HEK293 (cell line): ENCODE measurements around the gene NXN.

ENCODE experiments used
- CTCF ChIA-PET: fragments of 350-600 bp; formaldehyde crosslinking; extraction: SDS; loops from one replicate; lab custom pipeline; 2021; ENCODE audit warnings: antibody characterized with exemption; lab: Yijun Ruan, JAX
- POLR2A ChIA-PET: fragments of 300-600 bp; formaldehyde crosslinking; extraction: SDS; loops from one replicate; lab custom pipeline; 2020; ENCODE audit warnings: antibody characterized with exemption, inconsistent platforms; lab: Yijun Ruan, JAX
- H3K27ac ChIP-seq: fragments of 200-500 bp; sonication (Bioruptor generic); 2 replicates; pipeline ENCODE4 v1.5.1; 2014; ENCODE audit warnings: low read depth, low read length, control low read depth, inconsistent platforms; ENCODE audit errors: extremely low read depth
- H3K36me3 ChIP-seq, 2 experiments: fragments of 200-500 bp in 1 of 2; sonication (Bioruptor generic) in 1 of 2; 1 replicate in 1 of 2; 2 replicates in 1 of 2; pipeline ENCODE4 v1.5.1; 2014 to 2017; ENCODE audit warnings: inconsistent platforms in 2 of 2, low read length in 2 of 2; ENCODE audit not compliant: control insufficient read depth in 2 of 2, insufficient read depth in 1 of 2
- H3K4me1 ChIP-seq: fragments of 200-500 bp; sonication (Bioruptor generic); 2 replicates; pipeline ENCODE4 v1.5.1; 2014; ENCODE audit warnings: mild to moderate bottlenecking, low read length, inconsistent platforms; ENCODE audit not compliant: control insufficient read depth, insufficient read depth
- H3K4me3 ChIP-seq: 2 replicates; pipeline ENCODE4 v1.5.1; 2011; ENCODE audit warnings: low read depth, mild to moderate bottlenecking, control low read depth, low read length, moderate library complexity
- H3K9me3 ChIP-seq: fragments of 200-500 bp; sonication (Bioruptor generic); 2 replicates; pipeline ENCODE4 v1.5.1; 2014; ENCODE audit warnings: low read depth, low read length, inconsistent platforms; ENCODE audit not compliant: control insufficient read depth, insufficient read depth
- YY2 ChIP-seq: fragments of 450-650 bp; formaldehyde crosslinking; IDR thresholded peaks from 2 replicates; pipeline ENCODE4 v1.5.1; 2016; ENCODE audit warnings: missing biosample characterization, missing genetic modification characterization
- ZNF146 ChIP-seq: fragments of 450-650 bp; formaldehyde crosslinking; IDR thresholded peaks from 2 replicates; pipeline ENCODE4 v1.5.1; 2016; ENCODE audit warnings: missing biosample characterization, missing genetic modification characterization
- ZNF266 ChIP-seq: fragments of 450-650 bp; formaldehyde crosslinking; IDR thresholded peaks from 2 replicates; pipeline ENCODE4 v1.5.1; 2016; ENCODE audit warnings: missing biosample characterization, missing genetic modification characterization, low read depth
- ZNF549 ChIP-seq: fragments of 450-650 bp; IDR thresholded peaks from 2 replicates; pipeline ENCODE4 v1.5.1; 2018; ENCODE audit warnings: missing biosample characterization, missing genetic modification characterization, mild to moderate bottlenecking, inconsistent platforms, moderate library complexity
- ZNF629 ChIP-seq: fragments of 450-650 bp; formaldehyde crosslinking; IDR thresholded peaks from 2 replicates; pipeline ENCODE4 v1.5.1; 2017; ENCODE audit warnings: missing biosample characterization, missing genetic modification characterization
- ZNF792 ChIP-seq: fragments of 450-650 bp; formaldehyde crosslinking; IDR thresholded peaks from 2 replicates; pipeline ENCODE4 v1.5.1; 2016; ENCODE audit warnings: missing biosample characterization, missing genetic modification characterization
- TF ChIP-seq, protein P1 (sequence below): fragments of 450-650 bp; formaldehyde crosslinking; IDR thresholded peaks from 2 replicates; pipeline ENCODE4 v1.5.1; 2017; ENCODE audit warnings: missing biosample characterization, missing genetic modification characterization
- TF ChIP-seq, protein P2 (sequence below): fragments of 450-650 bp; formaldehyde crosslinking; IDR thresholded peaks from 2 replicates; pipeline ENCODE4 v1.5.1; 2016; ENCODE audit warnings: missing biosample characterization, missing genetic modification characterization
- TF ChIP-seq, protein P3 (sequence below): fragments of 450-650 bp; formaldehyde crosslinking; conservative IDR thresholded peaks from 2 replicates; pipeline ENCODE4 v1.5.1; 2016; ENCODE audit warnings: low read depth, missing biosample characterization, missing genetic modification characterization

The NXN gene

DNA sequence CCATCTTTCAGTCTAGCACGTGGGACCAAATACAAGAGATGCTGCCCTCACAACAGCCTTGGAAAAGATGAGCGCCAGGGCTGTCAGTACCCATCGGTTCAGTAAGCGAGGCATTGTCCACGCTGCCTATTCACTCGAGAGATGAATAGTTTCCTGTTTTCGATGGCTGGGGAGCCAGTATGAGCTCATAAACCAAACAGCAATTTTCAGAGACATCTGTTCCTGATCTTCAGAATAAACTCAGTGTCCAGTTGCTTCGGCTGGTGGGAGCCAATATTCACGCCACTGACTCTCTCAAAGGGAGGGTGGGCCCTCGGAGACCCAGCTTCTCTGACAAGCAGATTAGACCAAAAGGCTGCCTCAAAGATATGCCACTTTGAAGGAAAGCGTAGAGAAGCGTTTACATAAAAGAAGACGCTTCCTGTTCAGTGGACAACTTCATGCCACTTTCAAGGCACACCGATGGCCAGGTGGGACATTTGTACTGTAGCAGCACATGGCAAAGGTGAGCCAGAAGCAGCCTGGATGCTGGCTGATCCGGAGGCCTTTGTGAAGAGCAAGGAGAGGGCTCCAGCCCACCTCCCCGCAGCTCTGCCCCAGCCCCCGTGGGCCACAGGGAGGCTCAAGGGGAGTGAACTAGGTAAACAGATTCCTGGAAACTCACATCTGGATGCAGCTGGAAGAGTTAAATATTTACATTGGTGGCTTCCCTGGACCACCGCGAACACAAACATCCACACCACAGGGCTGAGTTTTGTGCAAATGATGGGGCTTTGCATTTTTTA lies 23.4 kb upstream of the NXN start (continued):
- TF ChIP-seq, protein P1, sequence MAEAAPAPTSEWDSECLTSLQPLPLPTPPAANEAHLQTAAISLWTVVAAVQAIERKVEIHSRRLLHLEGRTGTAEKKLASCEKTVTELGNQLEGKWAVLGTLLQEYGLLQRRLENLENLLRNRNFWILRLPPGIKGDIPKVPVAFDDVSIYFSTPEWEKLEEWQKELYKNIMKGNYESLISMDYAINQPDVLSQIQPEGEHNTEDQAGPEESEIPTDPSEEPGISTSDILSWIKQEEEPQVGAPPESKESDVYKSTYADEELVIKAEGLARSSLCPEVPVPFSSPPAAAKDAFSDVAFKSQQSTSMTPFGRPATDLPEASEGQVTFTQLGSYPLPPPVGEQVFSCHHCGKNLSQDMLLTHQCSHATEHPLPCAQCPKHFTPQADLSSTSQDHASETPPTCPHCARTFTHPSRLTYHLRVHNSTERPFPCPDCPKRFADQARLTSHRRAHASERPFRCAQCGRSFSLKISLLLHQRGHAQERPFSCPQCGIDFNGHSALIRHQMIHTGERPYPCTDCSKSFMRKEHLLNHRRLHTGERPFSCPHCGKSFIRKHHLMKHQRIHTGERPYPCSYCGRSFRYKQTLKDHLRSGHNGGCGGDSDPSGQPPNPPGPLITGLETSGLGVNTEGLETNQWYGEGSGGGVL (tag by site-specific recombination): no peak
- no peak for TF ChIP-seq YY2 (tag by site-specific recombination)
- no peak for TF ChIP-seq ZNF792
- TF ChIP-seq, protein P2, sequence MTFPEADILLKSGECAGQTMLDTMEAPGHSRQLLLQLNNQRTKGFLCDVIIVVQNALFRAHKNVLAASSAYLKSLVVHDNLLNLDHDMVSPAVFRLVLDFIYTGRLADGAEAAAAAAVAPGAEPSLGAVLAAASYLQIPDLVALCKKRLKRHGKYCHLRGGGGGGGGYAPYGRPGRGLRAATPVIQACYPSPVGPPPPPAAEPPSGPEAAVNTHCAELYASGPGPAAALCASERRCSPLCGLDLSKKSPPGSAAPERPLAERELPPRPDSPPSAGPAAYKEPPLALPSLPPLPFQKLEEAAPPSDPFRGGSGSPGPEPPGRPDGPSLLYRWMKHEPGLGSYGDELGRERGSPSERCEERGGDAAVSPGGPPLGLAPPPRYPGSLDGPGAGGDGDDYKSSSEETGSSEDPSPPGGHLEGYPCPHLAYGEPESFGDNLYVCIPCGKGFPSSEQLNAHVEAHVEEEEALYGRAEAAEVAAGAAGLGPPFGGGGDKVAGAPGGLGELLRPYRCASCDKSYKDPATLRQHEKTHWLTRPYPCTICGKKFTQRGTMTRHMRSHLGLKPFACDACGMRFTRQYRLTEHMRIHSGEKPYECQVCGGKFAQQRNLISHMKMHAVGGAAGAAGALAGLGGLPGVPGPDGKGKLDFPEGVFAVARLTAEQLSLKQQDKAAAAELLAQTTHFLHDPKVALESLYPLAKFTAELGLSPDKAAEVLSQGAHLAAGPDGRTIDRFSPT (tag by site-specific recombination): no peak
- TF ChIP-seq, protein P3, sequence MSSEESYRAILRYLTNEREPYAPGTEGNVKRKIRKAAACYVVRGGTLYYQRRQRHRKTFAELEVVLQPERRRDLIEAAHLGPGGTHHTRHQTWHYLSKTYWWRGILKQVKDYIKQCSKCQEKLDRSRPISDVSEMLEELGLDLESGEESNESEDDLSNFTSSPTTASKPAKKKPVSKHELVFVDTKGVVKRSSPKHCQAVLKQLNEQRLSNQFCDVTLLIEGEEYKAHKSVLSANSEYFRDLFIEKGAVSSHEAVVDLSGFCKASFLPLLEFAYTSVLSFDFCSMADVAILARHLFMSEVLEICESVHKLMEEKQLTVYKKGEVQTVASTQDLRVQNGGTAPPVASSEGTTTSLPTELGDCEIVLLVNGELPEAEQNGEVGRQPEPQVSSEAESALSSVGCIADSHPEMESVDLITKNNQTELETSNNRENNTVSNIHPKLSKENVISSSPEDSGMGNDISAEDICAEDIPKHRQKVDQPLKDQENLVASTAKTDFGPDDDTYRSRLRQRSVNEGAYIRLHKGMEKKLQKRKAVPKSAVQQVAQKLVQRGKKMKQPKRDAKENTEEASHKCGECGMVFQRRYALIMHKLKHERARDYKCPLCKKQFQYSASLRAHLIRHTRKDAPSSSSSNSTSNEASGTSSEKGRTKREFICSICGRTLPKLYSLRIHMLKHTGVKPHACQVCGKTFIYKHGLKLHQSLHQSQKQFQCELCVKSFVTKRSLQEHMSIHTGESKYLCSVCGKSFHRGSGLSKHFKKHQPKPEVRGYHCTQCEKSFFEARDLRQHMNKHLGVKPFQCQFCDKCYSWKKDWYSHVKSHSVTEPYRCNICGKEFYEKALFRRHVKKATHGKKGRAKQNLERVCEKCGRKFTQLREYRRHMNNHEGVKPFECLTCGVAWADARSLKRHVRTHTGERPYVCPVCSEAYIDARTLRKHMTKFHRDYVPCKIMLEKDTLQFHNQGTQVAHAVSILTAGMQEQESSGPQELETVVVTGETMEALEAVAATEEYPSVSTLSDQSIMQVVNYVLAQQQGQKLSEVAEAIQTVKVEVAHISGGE (tag by site-specific recombination): no peak

DNA sequence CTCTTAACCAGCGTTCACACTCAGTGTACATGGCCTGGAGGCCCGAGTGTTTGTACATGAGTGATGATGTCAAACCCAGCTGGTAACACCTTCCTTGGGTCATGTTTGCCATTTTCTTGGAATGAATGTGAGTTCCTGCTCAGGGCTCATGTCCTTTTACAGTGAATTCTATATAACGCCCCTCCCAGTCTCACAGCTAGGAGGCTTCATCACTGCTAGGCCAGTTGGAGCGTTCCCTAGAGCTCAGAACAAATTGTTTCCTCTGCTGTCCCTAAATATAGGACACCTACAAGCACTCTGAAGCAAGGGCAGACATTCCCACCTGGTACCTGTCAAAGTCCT lies 22.8 kb upstream of the NXN start:
- peak overlapping the region; percentile 44; the same call in 1 of the 2 replicates for H3K27ac ChIP-seq
- no peak overlapping the region for H3K4me3 ChIP-seq
- peaks cover 15% of the 10 kb centered on the region for H3K4me1 ChIP-seq
- H3K36me3 ChIP-seq: peaks cover 18 to 89% of the 10 kb centered on the region in 2 experiments
- ChIA-PET POLR2A (no interaction called here), CTCF (interaction anchor here (0.7 to 4.8 kb wide), 3 partner anchors 54 to 231 kb away, joined by 3 to 48 read pairs (median 4); no protein-coding TSS in a partner anchor)
- H3K9me3 ChIP-seq: no peaks in the 10 kb centered on the region
- no peak for TF ChIP-seq ZNF549 (tag by site-specific recombination)

DNA sequence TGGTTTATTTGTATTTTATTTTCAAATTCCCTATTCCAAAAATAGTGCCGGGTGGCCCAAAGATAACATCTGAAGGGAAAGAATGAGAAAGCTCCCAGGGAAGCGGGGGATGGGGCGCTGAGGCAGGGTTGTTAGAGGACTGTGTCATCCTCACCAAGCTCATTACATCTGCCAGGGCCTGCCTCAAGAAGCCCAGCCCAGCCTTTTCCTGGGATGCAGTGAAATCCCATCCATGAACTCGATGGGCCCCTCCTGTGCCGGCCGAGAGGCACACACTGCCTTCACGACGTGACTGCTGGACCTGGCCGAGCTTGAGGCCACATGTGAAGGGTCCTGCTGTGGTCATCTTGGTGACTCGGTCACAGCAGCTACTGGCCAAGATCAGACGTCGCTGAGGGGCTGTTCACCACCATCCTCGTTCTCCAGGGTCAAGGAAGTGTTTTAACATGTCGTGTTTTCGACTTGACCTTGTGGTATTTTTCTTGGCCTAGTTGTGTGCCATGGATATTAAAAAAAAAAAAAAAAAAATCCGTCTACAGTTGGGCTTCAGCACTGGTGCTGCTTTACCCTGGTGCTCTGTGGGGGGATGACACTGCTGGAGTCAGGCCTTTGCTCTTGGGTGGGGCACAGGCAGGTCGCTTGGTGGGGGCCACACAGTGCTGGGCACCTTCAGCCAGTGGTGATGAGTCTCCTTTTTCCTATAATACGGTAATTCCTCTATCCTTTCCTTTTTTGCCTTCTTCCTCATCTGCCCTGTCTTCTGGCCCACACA lies 22.2 kb upstream of the NXN start:
- H3K4me3 ChIP-seq: no peak overlapping the region
- peaks cover 18 to 83% of the 10 kb centered on the region in 2 experiments for H3K36me3 ChIP-seq
- CTCF ChIA-PET: interaction anchor here (0.6 to 4.8 kb wide), 6 partner anchors 54 to 628 kb away, joined by 3 to 48 read pairs (median 3); no protein-coding TSS in a partner anchor
- peak overlapping the region; percentile 44; the same call in 1 of the 2 replicates for H3K27ac ChIP-seq
- POLR2A ChIA-PET: interaction anchor here (0.6 to 1.0 kb wide), 4 partner anchors 21 to 803 kb away, joined by 3 to 4 read pairs (median 4); no protein-coding TSS in a partner anchor
- TF ChIP-seq ZNF146 (tag by site-specific recombination) (peak; percentile 59), ZNF629 (tag by site-specific recombination) (peak; percentile 31; the same call in 1 of the 2 replicates), ZNF266 (no peak)
- no peaks in the 10 kb centered on the region for H3K9me3 ChIP-seq
- peaks cover 15% of the 10 kb centered on the region for H3K4me1 ChIP-seq
